ENCODE measurements around the gene HDAC4.

The HDAC4 gene

DNA sequence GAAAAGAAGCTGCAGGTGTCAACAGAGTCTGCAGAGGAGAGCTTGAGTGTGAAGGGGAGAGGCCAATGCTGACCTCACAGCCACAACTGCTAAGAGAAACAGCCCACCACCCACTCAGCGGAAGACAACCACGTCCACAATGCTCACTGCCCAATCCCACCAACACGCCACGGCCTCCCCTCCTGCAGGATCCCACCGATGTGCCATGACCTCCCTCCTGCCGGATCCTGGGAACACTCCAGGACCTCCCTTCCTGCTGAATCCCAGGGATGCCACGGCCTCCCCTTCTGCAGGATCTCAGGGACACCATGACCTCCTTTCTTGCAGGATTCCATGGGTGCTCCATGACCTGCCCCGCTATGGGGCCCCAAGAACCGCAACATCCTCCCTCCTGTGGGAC is 285.2 kb downstream of the HDAC4 start:
- no peaks in the 10 kb centered on the region for H3K9me2 ChIP-seq (replicated peaks; ENCODE audit: insufficient read depth, low read length)
- H2AFZ ChIP-seq (ENCODE audit: low read depth, low read length, severe bottlenecking): no peak overlapping the region
- no peak overlapping the region for H3K4me2 ChIP-seq (ENCODE audit: low read depth, low read length, poor library complexity, severe bottlenecking)
- no peaks in the 10 kb centered on the region for H3K36me3 ChIP-seq (ENCODE audit: low read length)
- H3K27me3 ChIP-seq (ENCODE audit: low read length): no peaks in the 10 kb centered on the region
- H3K4me3 ChIP-seq (ENCODE audit: insufficient read depth, low read length, poor library complexity, severe bottlenecking): no peak overlapping the region
- H3K9me3 ChIP-seq (ENCODE audit: insufficient read depth, low read length): no peaks in the 10 kb centered on the region
- no peak overlapping the region for H3K27ac ChIP-seq (ENCODE audit: low read depth, low read length)
- H3K79me2 ChIP-seq (ENCODE audit: insufficient read depth, low read length): no peaks in the 10 kb centered on the region
- TF ChIP-seq, protein P1, sequence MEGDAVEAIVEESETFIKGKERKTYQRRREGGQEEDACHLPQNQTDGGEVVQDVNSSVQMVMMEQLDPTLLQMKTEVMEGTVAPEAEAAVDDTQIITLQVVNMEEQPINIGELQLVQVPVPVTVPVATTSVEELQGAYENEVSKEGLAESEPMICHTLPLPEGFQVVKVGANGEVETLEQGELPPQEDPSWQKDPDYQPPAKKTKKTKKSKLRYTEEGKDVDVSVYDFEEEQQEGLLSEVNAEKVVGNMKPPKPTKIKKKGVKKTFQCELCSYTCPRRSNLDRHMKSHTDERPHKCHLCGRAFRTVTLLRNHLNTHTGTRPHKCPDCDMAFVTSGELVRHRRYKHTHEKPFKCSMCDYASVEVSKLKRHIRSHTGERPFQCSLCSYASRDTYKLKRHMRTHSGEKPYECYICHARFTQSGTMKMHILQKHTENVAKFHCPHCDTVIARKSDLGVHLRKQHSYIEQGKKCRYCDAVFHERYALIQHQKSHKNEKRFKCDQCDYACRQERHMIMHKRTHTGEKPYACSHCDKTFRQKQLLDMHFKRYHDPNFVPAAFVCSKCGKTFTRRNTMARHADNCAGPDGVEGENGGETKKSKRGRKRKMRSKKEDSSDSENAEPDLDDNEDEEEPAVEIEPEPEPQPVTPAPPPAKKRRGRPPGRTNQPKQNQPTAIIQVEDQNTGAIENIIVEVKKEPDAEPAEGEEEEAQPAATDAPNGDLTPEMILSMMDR (IDR thresholded peaks at IDR 0.05; ENCODE audit: insufficient read depth, low read length, poor library complexity, severe bottlenecking): no peak
- no peak for TF ChIP-seq EZH2phosphoT487 (conservative IDR thresholded peaks at IDR 0.05; ENCODE audit: low read length)
- no peaks in the 10 kb centered on the region for H4K20me1 ChIP-seq (ENCODE audit: low read depth, low read length)
- H3K9ac ChIP-seq (ENCODE audit: low read length): no peak overlapping the region
- no peaks in the 10 kb centered on the region for H3F3A ChIP-seq (ENCODE audit: insufficient read depth)

DNA sequence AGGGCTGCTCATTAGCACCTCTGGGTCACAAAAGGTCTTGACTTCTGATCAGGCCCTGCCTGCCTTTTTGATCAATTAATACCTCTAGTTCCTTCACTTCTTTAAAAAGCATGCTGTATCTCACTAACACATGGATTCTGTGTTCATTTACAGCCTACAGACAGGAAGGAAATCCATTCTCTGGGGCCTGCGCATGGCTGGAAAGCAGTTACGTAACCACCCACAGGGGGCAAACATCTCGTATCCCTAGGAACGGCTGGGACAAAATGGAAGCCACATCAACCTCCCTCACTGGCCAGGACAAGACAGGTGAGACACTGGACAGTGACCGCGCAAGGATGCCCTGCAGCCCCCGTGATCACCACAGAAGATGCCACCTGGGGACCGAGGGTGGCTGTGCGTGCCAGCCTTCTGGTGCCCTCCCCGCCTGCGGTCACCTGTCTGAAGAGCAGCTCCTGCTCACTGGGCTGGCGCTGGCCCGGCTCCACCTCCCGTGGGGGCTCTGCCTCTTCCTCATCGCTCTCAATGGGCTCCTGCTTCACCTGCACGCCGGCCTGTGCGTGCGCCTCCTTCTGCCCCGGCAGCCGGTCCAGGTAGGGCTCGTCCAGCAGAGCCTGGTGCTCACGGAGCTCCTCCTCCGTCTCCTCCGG is 286.1 kb downstream of the HDAC4 start:
- no peak overlapping the region for H2AFZ ChIP-seq (ENCODE audit: low read depth, low read length, severe bottlenecking)
- no peaks in the 10 kb centered on the region for H3K9me3 ChIP-seq (ENCODE audit: insufficient read depth, low read length)
- H3K36me3 ChIP-seq (ENCODE audit: low read length): no peaks in the 10 kb centered on the region
- H3K79me2 ChIP-seq (ENCODE audit: insufficient read depth, low read length): no peaks in the 10 kb centered on the region
- no peak overlapping the region for H3K4me2 ChIP-seq (ENCODE audit: low read depth, low read length, poor library complexity, severe bottlenecking)
- no peaks in the 10 kb centered on the region for H3K27me3 ChIP-seq (ENCODE audit: low read length)
- no peaks in the 10 kb centered on the region for H3F3A ChIP-seq (ENCODE audit: insufficient read depth)
- no peak overlapping the region for H3K9ac ChIP-seq (ENCODE audit: low read length)
- H4K20me1 ChIP-seq (ENCODE audit: low read depth, low read length): no peaks in the 10 kb centered on the region
- no peak overlapping the region for H3K27ac ChIP-seq (ENCODE audit: low read depth, low read length)
- H3K4me3 ChIP-seq (ENCODE audit: insufficient read depth, low read length, poor library complexity, severe bottlenecking): no peak overlapping the region
- no peak for TF ChIP-seq EZH2phosphoT487 (conservative IDR thresholded peaks at IDR 0.05; ENCODE audit: low read length)
- TF ChIP-seq, protein P1 (IDR thresholded peaks at IDR 0.05; ENCODE audit: insufficient read depth, low read length, poor library complexity, severe bottlenecking): no peak
- no peaks in the 10 kb centered on the region for H3K9me2 ChIP-seq (replicated peaks; ENCODE audit: insufficient read depth, low read length)

DNA sequence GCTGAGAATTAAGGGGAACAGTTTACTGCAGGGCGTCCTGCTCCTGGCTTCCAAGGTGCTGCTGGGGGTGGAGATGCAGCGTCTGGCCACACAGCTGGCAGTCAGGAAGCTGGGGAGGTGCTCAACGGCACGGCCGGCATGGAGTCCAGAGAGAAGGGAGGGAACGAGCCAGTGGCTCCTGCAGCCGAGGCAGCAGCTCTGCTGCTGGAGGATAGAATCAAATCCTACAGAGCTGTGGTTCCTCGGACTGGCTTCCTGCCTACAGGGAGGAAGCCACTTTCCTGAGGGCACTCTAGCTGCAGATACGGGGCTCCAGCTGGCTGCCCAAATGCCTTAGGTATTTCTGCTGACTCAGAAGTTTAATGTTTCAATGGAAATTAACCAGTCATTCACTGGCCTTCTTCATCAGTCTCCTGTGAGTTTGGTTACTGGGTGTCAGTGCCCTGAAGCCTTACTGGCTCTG is 286.7 kb downstream of the HDAC4 start:
- H2AFZ ChIP-seq (ENCODE audit: low read depth, low read length, severe bottlenecking): no peak overlapping the region
- no peak overlapping the region for H3K4me2 ChIP-seq (ENCODE audit: low read depth, low read length, poor library complexity, severe bottlenecking)
- H4K20me1 ChIP-seq (ENCODE audit: low read depth, low read length): no peaks in the 10 kb centered on the region
- H3K9me2 ChIP-seq (replicated peaks; ENCODE audit: insufficient read depth, low read length): no peaks in the 10 kb centered on the region
- H3K27ac ChIP-seq (ENCODE audit: low read depth, low read length): no peak overlapping the region
- no peaks in the 10 kb centered on the region for H3K36me3 ChIP-seq (ENCODE audit: low read length)
- no peak overlapping the region for H3K4me3 ChIP-seq (ENCODE audit: insufficient read depth, low read length, poor library complexity, severe bottlenecking)
- H3K27me3 ChIP-seq (ENCODE audit: low read length): no peaks in the 10 kb centered on the region
- H3K9me3 ChIP-seq (ENCODE audit: insufficient read depth, low read length): no peaks in the 10 kb centered on the region
- no peak overlapping the region for H3K9ac ChIP-seq (ENCODE audit: low read length)
- no peak for TF ChIP-seq EZH2phosphoT487 (conservative IDR thresholded peaks at IDR 0.05; ENCODE audit: low read length)
- TF ChIP-seq, protein P1 (IDR thresholded peaks at IDR 0.05; ENCODE audit: insufficient read depth, low read length, poor library complexity, severe bottlenecking): no peak
- no peaks in the 10 kb centered on the region for H3K79me2 ChIP-seq (ENCODE audit: insufficient read depth, low read length)
- H3F3A ChIP-seq (ENCODE audit: insufficient read depth): no peaks in the 10 kb centered on the region
